Colonic mucosa (tissue), 4 donors: ENCODE data around the gene PODN. TPM values are rescaled to one million over a fixed set of nuclear protein-coding genes. Genes with fewer than 3 reads are reported as not detected.

Experiments used
- DNase-seq: peaks from one replicate; pipeline ENCODE4 v3.0.0-alpha.2; 2020
- H3K27ac ChIP-seq: fragments of 200-600 bp; one replicate; pipeline ENCODE4 v1.8.0; 2021
- H3K27me3 ChIP-seq: fragments of 200-600 bp; one replicate; pipeline ENCODE4 v1.8.0; 2021
- H3K36me3 ChIP-seq: fragments of 200-600 bp; one replicate; pipeline ENCODE4 v1.8.0; 2021
- H3K4me1 ChIP-seq: fragments of 200-600 bp; one replicate; pipeline ENCODE4 v1.8.0; 2021; ENCODE audit warnings: mild to moderate bottlenecking
- H3K4me3 ChIP-seq: fragments of 200-600 bp; one replicate; pipeline ENCODE4 v1.8.0; 2021
- H3K9ac ChIP-seq, 2 donors: one replicate each; pipeline ENCODE4 v1.7.0; 2013; ENCODE audit warnings: control low read depth in 2 of 2, low read depth in 2 of 2, low read length in 2 of 2
- H3K9me3 ChIP-seq: fragments of 200-600 bp; one replicate; pipeline ENCODE4 v1.8.0; 2021
- intact Hi-C: fragments of 100-400 bp; cut with DNase I; formaldehyde crosslinking; loops from one replicate; pipeline ENCODE4 v1.14.1; 2022
- total RNA-seq, 2 donors: library from RNA; stranded (reverse); fragmentation: NEBNext Ultra II Directional in 1 of 2; extraction: Animal tissue kit (Norgen Biotek cat#: 25700) in 1 of 2; gene quantifications; one replicate each; pipeline ENCODE4 v1.2.1, GENCODE V29; 2021
- TF ChIP-seq, protein P1 (sequence below): fragments of 200-600 bp; IDR thresholded peaks from one replicate; pipeline ENCODE4 v1.8.0; 2022; ENCODE audit warnings: antibody characterized with exemption, mild to moderate bottlenecking
- donor health status: healthy.
- donor health status: DM: no; HTN: no; CAD: no.
- donor health status: DM: no; HTN: no; CAD: no.

The PODN gene
- total RNA-seq, 2 donors from 2014 or later: 3.2 to 9.1 TPM

- no peak overlapping the region for H3K4me3 ChIP-seq
- no peaks in the 10 kb centered on the region for H3K36me3 ChIP-seq
- intact Hi-C loops: no loop called here
- peaks cover 7% of the 10 kb centered on the region for H3K27me3 ChIP-seq
- no peaks in the 10 kb centered on the region for H3K4me1 ChIP-seq
- H3K27ac ChIP-seq: no peak overlapping the region
- TF ChIP-seq, protein P1, sequence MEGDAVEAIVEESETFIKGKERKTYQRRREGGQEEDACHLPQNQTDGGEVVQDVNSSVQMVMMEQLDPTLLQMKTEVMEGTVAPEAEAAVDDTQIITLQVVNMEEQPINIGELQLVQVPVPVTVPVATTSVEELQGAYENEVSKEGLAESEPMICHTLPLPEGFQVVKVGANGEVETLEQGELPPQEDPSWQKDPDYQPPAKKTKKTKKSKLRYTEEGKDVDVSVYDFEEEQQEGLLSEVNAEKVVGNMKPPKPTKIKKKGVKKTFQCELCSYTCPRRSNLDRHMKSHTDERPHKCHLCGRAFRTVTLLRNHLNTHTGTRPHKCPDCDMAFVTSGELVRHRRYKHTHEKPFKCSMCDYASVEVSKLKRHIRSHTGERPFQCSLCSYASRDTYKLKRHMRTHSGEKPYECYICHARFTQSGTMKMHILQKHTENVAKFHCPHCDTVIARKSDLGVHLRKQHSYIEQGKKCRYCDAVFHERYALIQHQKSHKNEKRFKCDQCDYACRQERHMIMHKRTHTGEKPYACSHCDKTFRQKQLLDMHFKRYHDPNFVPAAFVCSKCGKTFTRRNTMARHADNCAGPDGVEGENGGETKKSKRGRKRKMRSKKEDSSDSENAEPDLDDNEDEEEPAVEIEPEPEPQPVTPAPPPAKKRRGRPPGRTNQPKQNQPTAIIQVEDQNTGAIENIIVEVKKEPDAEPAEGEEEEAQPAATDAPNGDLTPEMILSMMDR: no peak
- DNase-seq: no peak
- H3K9ac ChIP-seq: no peak overlapping the region
- H3K9me3 ChIP-seq: no peaks in the 10 kb centered on the region
These were observed 6.5 kb downstream of the PODN start for GRCh38 chr1:53068314-53069099.

- intact Hi-C loops: no loop called here
- no peaks in the 10 kb centered on the region for H3K9me3 ChIP-seq
- H3K4me3 ChIP-seq: no peak overlapping the region
- no peaks in the 10 kb centered on the region for H3K27me3 ChIP-seq
- TF ChIP-seq, protein P1: no peak
- H3K4me1 ChIP-seq: no peaks in the 10 kb centered on the region
- H3K9ac ChIP-seq: no peak overlapping the region
- H3K36me3 ChIP-seq: no peaks in the 10 kb centered on the region
- DNase-seq: no peak
- no peak overlapping the region for H3K27ac ChIP-seq
These were observed 7.3 kb downstream of the PODN start for GRCh38 chr1:53069265-53069662.

DNA sequence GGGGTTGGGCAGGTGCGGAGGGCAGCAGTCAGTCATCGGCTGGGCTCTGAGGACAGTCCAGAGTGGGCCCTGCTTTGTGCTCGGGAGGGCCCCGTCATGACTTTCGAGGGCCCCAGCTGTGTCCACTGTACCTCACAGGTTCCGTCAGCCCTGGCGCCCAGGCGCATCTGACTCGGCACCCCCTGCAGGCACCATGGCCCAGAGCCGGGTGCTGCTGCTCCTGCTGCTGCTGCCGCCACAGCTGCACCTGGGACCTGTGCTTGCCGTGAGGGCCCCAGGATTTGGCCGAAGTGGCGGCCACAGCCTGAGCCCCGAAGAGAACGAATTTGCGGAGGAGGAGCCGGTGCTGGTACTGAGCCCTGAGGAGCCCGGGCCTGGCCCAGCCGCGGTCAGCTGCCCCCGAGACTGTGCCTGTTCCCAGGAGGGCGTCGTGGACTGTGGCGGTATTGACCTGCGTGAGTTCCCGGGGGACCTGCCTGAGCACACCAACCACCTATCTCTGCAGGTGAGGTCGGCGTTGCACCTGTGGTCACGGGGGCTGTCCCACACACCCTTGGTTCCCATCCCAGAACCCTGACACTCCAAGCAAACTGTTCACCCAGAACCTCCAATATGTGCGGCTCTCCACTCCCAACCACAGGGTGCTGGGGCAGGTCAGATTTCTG is 7.8 kb downstream of the PODN start:
- no peak overlapping the region for H3K4me3 ChIP-seq
- no peak overlapping the region for H3K27ac ChIP-seq
- H3K9me3 ChIP-seq: no peaks in the 10 kb centered on the region
- TF ChIP-seq, protein P1: no peak
- H3K27me3 ChIP-seq: no peaks in the 10 kb centered on the region
- no peak for DNase-seq
- H3K4me1 ChIP-seq: no peaks in the 10 kb centered on the region
- no peaks in the 10 kb centered on the region for H3K36me3 ChIP-seq
- intact Hi-C loops: no loop called here
- H3K9ac ChIP-seq: no peak overlapping the region

- Histone ChIP-seq H3K4me3 (no peak overlapping the region), H3K9me3 (no peaks in the 10 kb centered on the region), H3K27ac (no peak overlapping the region), H3K9ac (no peak overlapping the region), H3K4me1 (no peaks in the 10 kb centered on the region), H3K27me3 (no peaks in the 10 kb centered on the region), H3K36me3 (no peaks in the 10 kb centered on the region)
- intact Hi-C loops: no loop called here
- TF ChIP-seq, protein P1: no peak
- DNase-seq: no peak
These were observed 8.6 kb downstream of the PODN start for GRCh38 chr1:53070621-53071020.

- no peak overlapping the region for H3K4me3 ChIP-seq
- no peak overlapping the region for H3K9ac ChIP-seq
- H3K27me3 ChIP-seq: no peaks in the 10 kb centered on the region
- no peaks in the 10 kb centered on the region for H3K4me1 ChIP-seq
- H3K27ac ChIP-seq: no peak overlapping the region
- no peaks in the 10 kb centered on the region for H3K36me3 ChIP-seq
- no peak for DNase-seq
- H3K9me3 ChIP-seq: no peaks in the 10 kb centered on the region
- intact Hi-C loops: no loop called here
- TF ChIP-seq, protein P1: no peak
These were observed 9.3 kb downstream of the PODN start for GRCh38 chr1:53071167-53071865.
